Type B pancreatic cell (in vitro differentiated cells): ENCODE measurements around the gene NCDN. TPM values are rescaled to one million over a fixed set of nuclear protein-coding genes. Genes with fewer than 3 reads are reported as not detected.

Experiments
- DNase-seq: peaks from one replicate; pipeline ENCODE4 v3.0.0; 2021; ENCODE audit warnings: mixed read lengths; ENCODE audit not compliant: unreplicated experiment; ENCODE audit errors: extremely low spot score
- H3K27ac Mint-ChIP-seq: 2 replicates; pipeline ENCODE4 v1.8.0; 2021; ENCODE audit warnings: mild to moderate bottlenecking, mixed read lengths
- H3K27me3 Mint-ChIP-seq: 2 replicates; pipeline ENCODE4 v1.8.0; 2021; ENCODE audit warnings: mixed read lengths
- H3K36me3 Mint-ChIP-seq: 2 replicates; pipeline ENCODE4 v1.8.0; 2021; ENCODE audit warnings: mixed read lengths
- H3K4me1 Mint-ChIP-seq: one replicate; pipeline ENCODE4 v1.8.0; 2021; ENCODE audit warnings: mixed read lengths; ENCODE audit not compliant: unreplicated experiment
- H3K4me3 Mint-ChIP-seq: 2 replicates; pipeline ENCODE4 v1.8.0; 2021; ENCODE audit warnings: mild to moderate bottlenecking, mixed read lengths
- H3K9me3 Mint-ChIP-seq: 2 replicates; pipeline ENCODE4 v1.8.0; 2021; ENCODE audit warnings: mixed read lengths
- total RNA-seq: library from RNA; stranded (reverse); gene quantifications from 2 replicates; pipeline ENCODE4 v1.2.1, GENCODE V29; 2021; ENCODE audit warnings: low replicate concordance
- TF ChIP-seq, protein P1 (sequence below): fragments of 200-600 bp; sonication (generic); conservative IDR thresholded peaks from 2 replicates; pipeline ENCODE4 v1.5.0; 2021; ENCODE audit warnings: antibody characterized with exemption, mild to moderate bottlenecking

The NCDN gene
- total RNA-seq, 1 donor from 2014 or later = 27.2 TPM

DNA sequence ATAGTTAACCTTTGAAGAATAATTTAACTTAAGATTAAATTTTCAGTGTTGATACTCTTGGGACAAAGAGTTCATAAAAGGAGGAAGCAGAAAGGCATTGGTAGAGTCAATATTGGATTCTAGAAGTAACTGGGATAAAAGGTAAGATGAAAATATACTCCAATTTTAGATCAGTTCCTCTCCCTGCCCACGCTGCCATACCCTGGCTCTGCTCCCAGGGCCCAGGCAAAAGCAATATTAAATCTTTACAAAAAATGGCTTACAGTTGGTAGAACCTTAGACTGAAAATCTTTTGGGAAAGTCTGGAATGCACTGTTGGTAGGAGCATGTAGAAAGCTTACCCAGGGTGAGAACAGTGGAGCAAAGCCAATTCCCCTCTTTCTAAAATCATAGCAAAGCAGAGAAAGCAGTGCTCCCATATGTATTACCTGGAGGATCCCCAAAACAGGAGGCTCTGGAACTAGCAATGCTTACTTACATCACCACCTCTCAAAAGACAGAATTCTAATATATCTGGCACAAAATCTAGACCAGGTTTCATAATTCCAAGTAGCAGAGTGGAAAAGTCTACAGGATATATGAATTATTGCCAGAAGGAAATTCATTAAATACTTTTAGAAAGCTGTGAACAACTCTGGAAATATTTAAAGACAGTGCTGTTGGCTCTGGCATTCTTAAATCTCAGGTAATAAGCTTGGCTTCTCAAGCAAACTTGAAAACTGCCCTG, 24.9 kb upstream of the NCDN start:
- Mint-ChIP-seq H3K9me3 (peaks cover 14% of the 10 kb centered on the region), H3K4me3 (no peak overlapping the region), H3K27ac (no peak overlapping the region), H3K4me1 (peaks cover 11% of the 10 kb centered on the region), H3K36me3 (peaks cover 30% of the 10 kb centered on the region), H3K27me3 (no peaks in the 10 kb centered on the region)
- DNase-seq = no peak
- TF ChIP-seq, protein P1, sequence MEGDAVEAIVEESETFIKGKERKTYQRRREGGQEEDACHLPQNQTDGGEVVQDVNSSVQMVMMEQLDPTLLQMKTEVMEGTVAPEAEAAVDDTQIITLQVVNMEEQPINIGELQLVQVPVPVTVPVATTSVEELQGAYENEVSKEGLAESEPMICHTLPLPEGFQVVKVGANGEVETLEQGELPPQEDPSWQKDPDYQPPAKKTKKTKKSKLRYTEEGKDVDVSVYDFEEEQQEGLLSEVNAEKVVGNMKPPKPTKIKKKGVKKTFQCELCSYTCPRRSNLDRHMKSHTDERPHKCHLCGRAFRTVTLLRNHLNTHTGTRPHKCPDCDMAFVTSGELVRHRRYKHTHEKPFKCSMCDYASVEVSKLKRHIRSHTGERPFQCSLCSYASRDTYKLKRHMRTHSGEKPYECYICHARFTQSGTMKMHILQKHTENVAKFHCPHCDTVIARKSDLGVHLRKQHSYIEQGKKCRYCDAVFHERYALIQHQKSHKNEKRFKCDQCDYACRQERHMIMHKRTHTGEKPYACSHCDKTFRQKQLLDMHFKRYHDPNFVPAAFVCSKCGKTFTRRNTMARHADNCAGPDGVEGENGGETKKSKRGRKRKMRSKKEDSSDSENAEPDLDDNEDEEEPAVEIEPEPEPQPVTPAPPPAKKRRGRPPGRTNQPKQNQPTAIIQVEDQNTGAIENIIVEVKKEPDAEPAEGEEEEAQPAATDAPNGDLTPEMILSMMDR = no peak

DNA sequence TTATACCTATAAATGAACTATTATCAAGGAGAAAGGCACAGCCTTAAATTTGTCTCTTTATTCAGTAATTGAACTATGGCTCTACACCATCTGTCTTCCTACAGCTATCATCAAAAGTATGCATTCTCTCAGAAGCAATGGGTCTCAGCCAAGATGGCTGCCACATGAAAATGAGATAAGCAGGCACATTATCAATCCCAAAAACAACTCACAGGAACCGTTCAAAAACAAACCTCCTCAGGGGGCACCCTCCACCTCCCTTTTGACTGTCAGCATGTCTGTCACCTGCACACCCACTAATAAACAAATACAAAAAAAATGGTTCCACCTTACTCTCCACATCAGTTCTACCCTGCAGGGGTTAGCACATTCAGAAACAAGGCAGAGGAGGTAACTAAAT, 24.0 kb upstream of the NCDN start:
- H3K4me3 Mint-ChIP-seq = no peak overlapping the region
- peaks cover 28% of the 10 kb centered on the region for H3K36me3 Mint-ChIP-seq
- peaks cover 14% of the 10 kb centered on the region for H3K9me3 Mint-ChIP-seq
- peaks cover 15% of the 10 kb centered on the region for H3K4me1 Mint-ChIP-seq
- no peak for DNase-seq
- TF ChIP-seq, protein P1 = no peak
- no peaks in the 10 kb centered on the region for H3K27me3 Mint-ChIP-seq
- H3K27ac Mint-ChIP-seq = no peak overlapping the region

DNA sequence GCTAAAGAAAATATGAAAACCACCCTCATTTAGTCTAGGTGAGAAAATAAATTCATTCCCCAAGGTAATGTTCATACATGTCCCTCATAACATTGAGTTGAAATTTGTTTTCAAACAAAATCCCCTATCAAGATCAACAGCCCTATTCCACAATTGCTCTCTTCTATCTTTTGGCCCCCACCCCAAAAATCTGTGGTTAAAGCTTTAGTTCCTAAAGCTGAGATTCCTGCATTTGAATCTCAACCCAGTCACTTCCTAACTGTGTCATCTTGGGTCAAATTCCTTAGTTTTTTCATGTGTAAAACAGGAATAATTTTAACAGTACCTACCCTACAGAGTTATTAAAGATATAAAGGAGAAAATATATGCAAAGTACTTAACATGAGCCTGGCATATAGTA, 22.4 kb upstream of the NCDN start:
- Mint-ChIP-seq H3K27ac (no peak overlapping the region), H3K9me3 (peaks cover 6% of the 10 kb centered on the region), H3K36me3 (peaks cover 15% of the 10 kb centered on the region), H3K4me3 (no peak overlapping the region), H3K27me3 (no peaks in the 10 kb centered on the region), H3K4me1 (peaks cover 31% of the 10 kb centered on the region)
- DNase-seq = no peak
- TF ChIP-seq, protein P1 = no peak

DNA sequence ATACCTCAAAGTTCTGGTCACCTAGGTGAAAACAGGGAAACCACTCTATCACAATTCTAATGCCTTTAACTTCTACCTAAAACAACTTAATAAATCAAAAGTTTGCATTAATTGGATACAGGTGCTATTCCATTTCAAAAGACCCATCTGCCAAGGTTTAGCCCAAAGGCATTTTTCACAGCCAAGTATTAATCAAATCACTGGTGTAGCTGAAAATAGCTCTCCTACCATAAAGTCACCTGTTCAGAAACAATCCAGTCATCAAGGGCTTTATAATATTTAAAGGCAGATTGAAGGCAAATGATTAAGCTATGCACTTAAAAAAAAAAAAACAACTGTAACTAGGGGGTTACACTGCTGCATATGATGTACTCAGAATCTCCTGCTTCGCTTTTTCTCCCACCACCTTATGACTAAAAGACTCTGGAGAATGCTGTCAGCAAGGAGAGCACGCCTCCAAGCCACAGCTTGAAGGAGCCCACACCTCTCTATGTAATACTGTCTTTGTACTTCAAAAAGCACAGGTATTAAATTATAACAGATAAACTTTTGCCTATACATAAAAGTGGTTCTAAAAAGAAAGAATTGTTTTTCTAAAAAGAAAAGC, 20.9 kb upstream of the NCDN start:
- no peak overlapping the region for H3K4me3 Mint-ChIP-seq

DNA sequence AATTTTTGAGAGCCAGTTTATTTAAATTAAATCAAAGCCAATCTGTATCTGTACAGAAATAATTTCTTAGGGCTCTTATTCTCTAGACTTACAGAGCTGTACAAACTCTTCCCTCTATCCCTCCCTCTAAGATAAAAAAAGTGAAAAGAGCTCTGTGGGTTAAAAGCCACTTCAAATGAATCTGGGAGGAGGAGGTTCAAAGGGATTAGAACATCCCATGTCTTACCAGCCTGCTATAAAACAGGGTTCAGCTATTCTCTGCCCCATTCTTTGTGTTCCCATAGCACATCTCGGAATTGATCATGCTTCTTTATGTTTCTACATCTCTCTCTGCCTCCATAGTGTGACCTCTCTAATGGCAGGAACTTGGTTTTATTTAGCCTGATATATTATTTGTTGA, 19.8 kb upstream of the NCDN start:
- Mint-ChIP-seq H3K27me3 (no peaks in the 10 kb centered on the region), H3K27ac (no peak overlapping the region), H3K4me3 (no peak overlapping the region), H3K9me3 (no peaks in the 10 kb centered on the region), H3K36me3 (peaks cover 12% of the 10 kb centered on the region), H3K4me1 (peaks cover 34% of the 10 kb centered on the region)
- TF ChIP-seq, protein P1 = no peak
- DNase-seq = no peak

More for the DNA sequence above, 20.9 kb upstream of the NCDN start:
- H3K27me3 Mint-ChIP-seq = no peaks in the 10 kb centered on the region
- peaks cover 34% of the 10 kb centered on the region for H3K4me1 Mint-ChIP-seq
- TF ChIP-seq, protein P1 = no peak
- no peaks in the 10 kb centered on the region for H3K9me3 Mint-ChIP-seq
- H3K27ac Mint-ChIP-seq = peak overlapping the region; percentile 52
- DNase-seq = no peak
- H3K36me3 Mint-ChIP-seq = peaks cover 8% of the 10 kb centered on the region
